ENCODE data around the gene MAN2A2. TPM values are rescaled to one million over a fixed set of nuclear protein-coding genes. Genes with fewer than 3 reads are reported as not detected.
"Not testable (repeated sequence)": the region's sequence is repeated elsewhere in the genome, so short reads cannot be mapped to it uniquely, and the experiment has no call there.

The MAN2A2 gene
- total RNA-seq, 1 experiment from 2014 or later = 3.9 TPM

DNA sequence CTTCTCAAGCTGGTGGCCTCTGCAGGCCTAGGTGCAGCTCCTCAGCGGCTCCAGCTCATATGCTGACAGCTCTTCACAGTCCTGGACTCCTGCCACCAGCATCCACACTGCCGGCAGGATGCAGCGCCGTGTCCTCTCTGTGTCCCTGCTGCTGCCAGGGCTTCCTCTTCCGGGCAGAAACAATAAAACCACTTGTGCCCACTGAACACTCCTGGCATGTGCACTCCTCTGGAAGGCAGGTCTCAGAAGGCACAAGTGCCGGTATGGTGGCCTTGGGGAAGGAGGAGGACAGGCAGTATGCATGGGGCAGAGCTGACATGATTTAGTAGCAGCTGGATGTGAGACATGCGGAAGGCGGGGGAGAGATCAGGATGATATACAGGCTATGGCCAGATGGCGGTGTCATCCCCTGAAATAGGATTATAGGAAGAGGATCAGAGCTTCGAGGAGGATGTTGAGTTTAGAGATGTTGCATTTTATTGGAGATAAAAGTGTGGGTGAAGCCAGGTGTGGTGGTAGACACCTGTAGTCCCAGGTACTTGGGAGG, 7.5 kb upstream of the MAN2A2 start:
- H3K36me3 ChIP-seq = no peaks in the 10 kb centered on the region
- H3K4me3 ChIP-seq = no peak overlapping the region
- no peak for DNase-seq (ENCODE audit: low read depth in 1 of 2, low spot score in 2 of 2)

GRCh38 chr15:90897131-90897655, 5.9 kb upstream of the MAN2A2 start:
- H3K4me1 ChIP-seq (replicated peaks); H3K27ac ChIP-seq; H3K9me3 ChIP-seq (replicated peaks); DNase-seq (ENCODE audit: low read depth in 1 of 2, low spot score in 2 of 2); H3K27me3 ChIP-seq (replicated peaks); H3K4me3 ChIP-seq; H3K36me3 ChIP-seq: not testable (repeated sequence)

More for the DNA sequence above, 7.5 kb upstream of the MAN2A2 start:
- H3K27me3 ChIP-seq (replicated peaks) = no peaks in the 10 kb centered on the region
- no peaks in the 10 kb centered on the region for H3K4me1 ChIP-seq (replicated peaks)
- no peaks in the 10 kb centered on the region for H3K9me3 ChIP-seq (replicated peaks)
- H3K27ac ChIP-seq = no peak overlapping the region

DNA sequence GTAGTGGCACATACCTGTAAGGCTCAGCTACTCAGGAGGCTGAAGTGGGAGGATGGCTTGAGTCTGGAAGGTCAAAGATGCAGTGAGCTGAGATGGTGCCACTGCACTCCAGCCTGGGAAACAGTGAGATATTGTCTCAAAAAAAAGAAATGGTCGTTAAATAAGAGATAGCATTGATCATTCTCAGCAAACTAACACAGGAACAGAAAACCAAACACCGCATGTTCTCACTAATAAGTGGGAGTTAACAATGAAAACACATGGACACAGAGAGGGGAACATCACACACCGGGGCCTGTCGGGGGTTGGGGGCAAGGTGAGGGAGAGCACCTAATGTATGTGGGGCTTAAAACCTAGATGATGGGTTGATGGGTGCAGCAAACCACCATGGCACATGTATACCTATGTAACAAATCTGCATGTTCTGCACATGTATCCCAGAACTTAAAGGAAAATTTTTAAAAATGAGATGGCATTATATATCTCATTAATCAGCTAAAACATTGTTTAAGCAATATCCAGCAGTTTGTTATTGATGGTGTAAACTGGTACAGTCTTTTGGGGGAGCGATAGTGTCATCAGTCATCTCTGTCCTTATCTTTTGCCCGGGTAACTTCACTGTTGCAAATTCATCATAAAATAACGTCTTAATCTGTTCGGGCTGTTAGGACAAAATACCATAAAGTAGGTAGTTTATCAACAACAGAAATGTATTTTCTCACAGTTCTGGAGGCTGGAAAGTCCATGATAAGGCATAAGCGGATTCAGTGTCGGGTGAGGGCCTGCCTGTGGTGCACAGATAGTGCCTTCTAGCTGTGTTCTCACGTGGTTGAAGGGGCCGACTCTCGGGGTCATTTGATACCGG, 1.7 kb upstream of the MAN2A2 start:
- DNase-seq (ENCODE audit: low read depth in 1 of 2, low spot score in 2 of 2) = no peak
- H3K27ac ChIP-seq = no peak overlapping the region
- no peaks in the 10 kb centered on the region for H3K27me3 ChIP-seq (replicated peaks)
- peaks cover 17% of the 10 kb centered on the region for H3K4me1 ChIP-seq (replicated peaks)
- peaks cover 12% of the 10 kb centered on the region for H3K36me3 ChIP-seq
- no peaks in the 10 kb centered on the region for H3K9me3 ChIP-seq (replicated peaks)
- peak overlapping the region; percentile 67 for H3K4me3 ChIP-seq

DNA sequence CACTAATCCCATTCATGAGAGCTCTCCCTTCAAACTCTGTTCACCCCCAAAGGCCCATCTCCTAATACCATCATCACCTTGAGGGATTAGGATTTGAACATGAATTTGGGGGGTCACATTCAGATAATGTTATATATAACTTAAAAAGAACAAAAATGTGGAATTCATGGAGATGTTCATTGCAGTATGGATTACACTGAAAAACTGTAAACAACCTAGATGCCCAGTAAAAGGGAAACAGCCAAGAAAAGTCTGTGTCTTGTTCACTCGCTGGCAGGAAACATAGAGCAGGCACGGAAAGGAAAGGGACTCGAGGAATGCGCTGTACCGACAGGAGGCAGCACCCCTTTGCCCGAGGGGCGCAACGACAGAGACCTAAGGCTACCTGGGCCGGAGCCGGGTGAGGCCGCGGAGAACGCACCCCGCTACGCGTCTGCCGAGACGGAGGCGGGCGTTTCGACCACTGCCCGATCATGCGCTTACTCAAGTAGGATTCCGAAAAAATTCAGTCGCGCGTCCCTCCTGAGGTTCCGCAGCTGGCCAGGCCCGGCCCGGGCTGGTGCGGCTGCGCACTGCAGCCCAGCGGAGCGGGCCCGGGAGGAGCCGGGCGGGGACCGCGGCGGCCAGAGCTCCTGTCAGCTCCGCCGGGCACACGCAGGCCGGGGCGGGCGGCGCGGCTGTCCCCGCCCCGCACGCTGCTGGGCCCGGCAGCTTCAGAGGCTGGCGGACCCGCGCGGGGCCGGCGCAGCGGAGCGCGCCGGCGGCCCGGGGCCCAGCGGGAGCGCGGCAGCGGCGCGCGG, 862 bp upstream of the MAN2A2 start:
- Histone ChIP-seq H3K9me3 (replicated peaks) (no peaks in the 10 kb centered on the region), H3K4me1 (replicated peaks) (peaks cover 17% of the 10 kb centered on the region), H3K36me3 (peaks cover 20% of the 10 kb centered on the region), H3K27ac (peak overlapping the region; percentile 29; the same call in 1 of the 2 replicates), H3K27me3 (replicated peaks) (no peaks in the 10 kb centered on the region), H3K4me3 (peak overlapping the region; percentile 67)
- peak; percentile 74 to 88 for DNase-seq (ENCODE audit: low read depth in 1 of 2, low spot score in 2 of 2)

DNA sequence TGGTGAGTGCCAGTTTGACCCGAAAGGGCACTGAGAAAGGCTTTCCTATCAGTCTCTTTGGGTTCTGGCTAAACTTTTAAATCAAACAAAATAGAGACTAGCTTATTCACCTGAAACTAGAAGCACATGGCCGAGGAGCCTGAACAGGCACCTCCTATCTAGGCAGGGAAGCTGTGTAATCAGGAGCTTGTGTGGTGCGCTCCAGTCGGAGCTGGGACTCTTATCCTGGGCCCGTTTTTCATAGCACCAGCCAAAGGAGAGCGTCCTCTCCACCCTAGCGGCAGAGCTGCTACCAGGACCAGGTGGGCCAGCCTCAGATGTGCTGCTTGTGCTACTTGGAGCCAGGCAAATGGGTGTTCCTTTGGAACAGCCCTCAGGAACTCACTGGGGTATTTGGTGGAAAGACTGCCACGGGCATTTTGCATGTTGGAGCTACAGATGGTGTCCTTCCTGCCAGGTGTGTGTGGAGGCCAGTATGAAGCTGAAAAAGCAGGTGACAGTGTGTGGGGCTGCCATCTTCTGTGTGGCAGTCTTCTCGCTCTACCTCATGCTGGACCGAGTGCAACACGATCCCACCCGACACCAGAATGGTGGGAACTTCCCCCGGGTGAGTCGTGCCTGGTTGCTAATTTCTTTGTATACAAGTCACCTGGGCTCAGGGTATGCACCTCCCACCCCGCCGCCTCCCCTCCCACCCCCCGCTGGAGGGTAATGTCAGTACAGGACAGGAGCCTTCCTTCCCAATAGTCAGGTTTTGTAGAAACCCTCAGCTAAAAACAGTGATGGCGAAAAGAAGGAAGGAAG, 833 bp downstream of the MAN2A2 start:
- Histone ChIP-seq H3K9me3 (replicated peaks) (no peaks in the 10 kb centered on the region), H3K4me1 (replicated peaks) (peaks cover 17% of the 10 kb centered on the region), H3K36me3 (peaks cover 25% of the 10 kb centered on the region), H3K27me3 (replicated peaks) (no peaks in the 10 kb centered on the region), H3K27ac (no peak overlapping the region), H3K4me3 (peak overlapping the region; percentile 67)
- no peak for DNase-seq (ENCODE audit: low read depth in 1 of 2, low spot score in 2 of 2)

GRCh38 chr15:90904746-90905145, 1.6 kb downstream of the MAN2A2 start:
- peaks cover 28% of the 10 kb centered on the region for H3K36me3 ChIP-seq
- H3K27me3 ChIP-seq (replicated peaks) = no peaks in the 10 kb centered on the region
- peaks cover 17% of the 10 kb centered on the region for H3K4me1 ChIP-seq (replicated peaks)
- DNase-seq (ENCODE audit: low read depth in 1 of 2, low spot score in 2 of 2) = no peak
- no peak overlapping the region for H3K27ac ChIP-seq
- H3K9me3 ChIP-seq (replicated peaks) = no peaks in the 10 kb centered on the region
- no peak overlapping the region for H3K4me3 ChIP-seq

DNA sequence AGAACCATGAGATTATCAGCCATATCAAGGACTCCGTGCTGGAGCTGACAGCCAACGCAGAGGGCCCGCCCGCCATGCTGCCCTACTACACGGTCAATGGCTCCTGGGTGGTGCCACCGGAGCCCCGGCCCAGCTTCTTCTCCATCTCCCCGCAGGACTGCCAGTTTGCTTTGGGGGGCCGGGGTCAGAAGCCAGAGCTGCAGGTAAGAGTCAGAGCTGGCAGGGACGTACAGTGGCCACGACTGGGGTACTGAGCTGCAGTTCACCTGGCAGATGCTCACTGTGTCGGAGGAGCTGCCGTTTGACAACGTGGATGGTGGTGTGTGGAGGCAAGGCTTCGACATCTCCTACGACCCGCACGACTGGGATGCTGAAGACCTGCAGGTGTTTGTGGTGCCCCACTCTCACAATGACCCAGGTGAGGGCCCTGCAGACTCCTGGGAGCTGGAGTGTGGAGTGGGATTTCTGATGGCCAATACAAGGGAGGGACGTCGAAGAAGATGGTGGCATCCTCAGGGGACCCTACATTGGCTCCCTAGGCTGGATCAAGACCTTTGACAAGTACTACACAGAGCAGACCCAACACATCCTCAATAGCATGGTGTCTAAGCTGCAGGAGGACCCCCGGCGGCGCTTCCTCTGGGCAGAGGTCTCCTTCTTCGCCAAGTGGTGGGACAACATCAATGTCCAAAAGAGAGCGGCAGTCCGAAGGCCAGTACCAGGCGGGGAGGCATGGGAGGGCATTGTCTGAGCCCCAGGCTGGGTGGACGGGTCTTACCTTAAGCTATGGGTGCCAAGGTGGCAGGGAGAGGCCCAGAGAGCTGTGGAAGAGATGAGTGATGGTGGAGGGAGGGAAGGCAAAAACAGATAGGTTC, 2.4 kb downstream of the MAN2A2 start:
- H3K27me3 ChIP-seq (replicated peaks) = no peaks in the 10 kb centered on the region

GRCh38 chr15:90906181-90906849, 3.2 kb downstream of the MAN2A2 start:
- DNase-seq (ENCODE audit: low read depth in 1 of 2, low spot score in 2 of 2) = no peak
- Histone ChIP-seq H3K27ac (no peak overlapping the region), H3K27me3 (replicated peaks) (no peaks in the 10 kb centered on the region), H3K4me1 (replicated peaks) (peaks cover 17% of the 10 kb centered on the region), H3K9me3 (replicated peaks) (no peaks in the 10 kb centered on the region), H3K36me3 (peaks cover 40% of the 10 kb centered on the region), H3K4me3 (no peak overlapping the region)

More for the DNA sequence above, 2.4 kb downstream of the MAN2A2 start:
- peak in 1 of 2 experiments; percentile 44 for DNase-seq (ENCODE audit: low read depth in 1 of 2, low spot score in 2 of 2)
- Histone ChIP-seq H3K27ac (no peak overlapping the region), H3K36me3 (peaks cover 32% of the 10 kb centered on the region), H3K4me3 (no peak overlapping the region), H3K9me3 (replicated peaks) (no peaks in the 10 kb centered on the region), H3K4me1 (replicated peaks) (peaks cover 17% of the 10 kb centered on the region)

DNA sequence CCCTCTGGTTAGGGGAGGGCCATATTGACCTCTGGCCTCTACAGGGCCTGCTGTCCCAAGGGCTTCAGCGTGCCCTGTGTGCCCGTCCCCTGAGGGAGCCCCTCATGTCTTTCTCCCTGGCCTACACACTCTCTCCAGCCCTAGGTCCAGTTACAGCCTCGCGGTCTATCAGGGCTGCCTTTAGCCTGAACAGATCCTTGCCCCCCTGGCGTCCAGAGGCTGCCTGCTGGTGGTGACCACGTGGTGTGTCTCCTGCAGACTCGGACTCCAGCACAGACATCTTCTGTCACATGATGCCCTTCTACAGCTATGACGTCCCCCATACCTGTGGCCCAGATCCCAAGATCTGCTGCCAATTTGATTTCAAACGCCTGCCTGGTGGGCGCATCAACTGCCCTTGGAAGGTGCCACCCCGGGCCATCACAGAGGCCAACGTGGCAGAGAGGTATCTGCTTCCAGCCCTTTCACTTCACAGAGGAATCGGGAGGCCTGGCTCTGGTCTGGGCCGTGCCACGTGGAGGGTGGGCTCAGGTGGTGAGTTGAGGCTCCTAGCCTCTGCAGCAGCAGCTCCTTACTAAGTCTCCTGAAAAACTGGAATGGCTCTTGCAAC, 4.1 kb downstream of the MAN2A2 start:
- H3K27me3 ChIP-seq (replicated peaks) = no peaks in the 10 kb centered on the region
- peaks cover 10% of the 10 kb centered on the region for H3K4me1 ChIP-seq (replicated peaks)
- H3K4me3 ChIP-seq = no peak overlapping the region
- peaks cover 46% of the 10 kb centered on the region for H3K36me3 ChIP-seq
- DNase-seq (ENCODE audit: low read depth in 1 of 2, low spot score in 2 of 2) = peak in 1 of 2 experiments; percentile 45
- H3K27ac ChIP-seq = no peak overlapping the region
- H3K9me3 ChIP-seq (replicated peaks) = no peaks in the 10 kb centered on the region

DNA sequence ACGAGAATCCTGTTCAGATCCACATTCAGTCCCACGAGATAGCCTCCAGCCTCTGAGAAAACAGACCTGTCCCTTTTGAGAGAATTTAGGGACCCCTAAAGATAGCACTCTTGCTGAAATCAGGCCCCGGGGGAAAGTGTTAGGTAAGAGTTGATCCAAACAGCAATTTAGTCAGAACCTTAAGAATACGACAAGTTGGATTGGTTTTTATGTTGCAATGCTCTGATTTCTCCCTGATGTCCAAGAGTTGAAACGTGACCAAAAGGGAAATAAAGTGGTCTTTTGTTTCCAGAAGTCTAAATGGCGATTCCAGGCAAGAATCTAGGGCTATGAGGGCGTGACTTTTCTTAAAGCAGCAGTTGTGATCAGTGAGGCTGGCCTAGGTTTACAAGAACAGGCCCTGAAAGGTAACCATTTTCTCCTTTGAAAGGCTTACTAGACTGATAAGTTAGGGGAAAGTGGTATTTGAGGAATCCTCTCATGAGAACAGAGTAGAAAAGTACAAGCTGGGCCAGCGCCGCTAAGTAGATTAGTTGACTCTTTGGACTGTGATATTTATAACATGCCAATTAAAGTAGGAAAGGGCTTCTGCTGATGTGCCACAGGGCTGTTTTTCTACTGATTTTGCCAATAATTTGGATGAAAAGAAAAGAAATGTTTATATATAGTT, 4.9 kb downstream of the MAN2A2 start:
- no peaks in the 10 kb centered on the region for H3K9me3 ChIP-seq (replicated peaks)
- no peaks in the 10 kb centered on the region for H3K27me3 ChIP-seq (replicated peaks)
- no peak overlapping the region for H3K4me3 ChIP-seq
- H3K27ac ChIP-seq = no peak overlapping the region
- H3K36me3 ChIP-seq = peaks cover 52% of the 10 kb centered on the region
- peaks cover 7% of the 10 kb centered on the region; the same call in 1 of the 2 replicates for H3K4me1 ChIP-seq (replicated peaks)
- no peak for DNase-seq (ENCODE audit: low read depth in 1 of 2, low spot score in 2 of 2)

DNA sequence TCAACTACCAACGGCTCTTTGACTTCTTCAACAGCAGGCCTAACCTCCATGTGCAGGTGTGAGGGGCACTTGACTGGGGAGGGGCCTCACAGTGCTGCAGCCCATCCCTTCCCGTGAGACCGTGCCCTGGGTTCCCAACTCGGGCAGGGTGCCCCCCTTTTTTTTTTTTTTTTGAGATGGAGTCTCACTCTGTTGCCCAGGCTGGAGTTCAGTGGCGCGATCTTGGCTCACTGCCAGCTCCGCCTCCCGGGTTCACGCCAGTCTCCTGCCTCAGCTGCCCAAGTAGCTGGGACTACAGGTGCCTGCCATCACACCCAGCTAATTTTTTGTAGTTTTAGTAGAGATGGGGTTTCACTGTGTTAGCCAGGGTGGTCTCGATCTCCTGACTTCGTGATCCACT, 6.3 kb downstream of the MAN2A2 start:
- H3K36me3 ChIP-seq = peaks cover 61% of the 10 kb centered on the region
- H3K9me3 ChIP-seq (replicated peaks); H3K4me3 ChIP-seq; H3K27me3 ChIP-seq (replicated peaks); H3K4me1 ChIP-seq (replicated peaks); H3K27ac ChIP-seq; DNase-seq (ENCODE audit: low read depth in 1 of 2, low spot score in 2 of 2): not testable (repeated sequence)

Data from SJSA1 (cell line).